Fibroblast of peridontal ligament (primary cell): ENCODE results near the gene ORM1.

ENCODE experiments used
- DNase-seq: peaks from one replicate; pipeline ENCODE4 v3.0.0-alpha.2; 2010; ENCODE audit errors: extremely low read depth

ORM1 gene

DNA sequence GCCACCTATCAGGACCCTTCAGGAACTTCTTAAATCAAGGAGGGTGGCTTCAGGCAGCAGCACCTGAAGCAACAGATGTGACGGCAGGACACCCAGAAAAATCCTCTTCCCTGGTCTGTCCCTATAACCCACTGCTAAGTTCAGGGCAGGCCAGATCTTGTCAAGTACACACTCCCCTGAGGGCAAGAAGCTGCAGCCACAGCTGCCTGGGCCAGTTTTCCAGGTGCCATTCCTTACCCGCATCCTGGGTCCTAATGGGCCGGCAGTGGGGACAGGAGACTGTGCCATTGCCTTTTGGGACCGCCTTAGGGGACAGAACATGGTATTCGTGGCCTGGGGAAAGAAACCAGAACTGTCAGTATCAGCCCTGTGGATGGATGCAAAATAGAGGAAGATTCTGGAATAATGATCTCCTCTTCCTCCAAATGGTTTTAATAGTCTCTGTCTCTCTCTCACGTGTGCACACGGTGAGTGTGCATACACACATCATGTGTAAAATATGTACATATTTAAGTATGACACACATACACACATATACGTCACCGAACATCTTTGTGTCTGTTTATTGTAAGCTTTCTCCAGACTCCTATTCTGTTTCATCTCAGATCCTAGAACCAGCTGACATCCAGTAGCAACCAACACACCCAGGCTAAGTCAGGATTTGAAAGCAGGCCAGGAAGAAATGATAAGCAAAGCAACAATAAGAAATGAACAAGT is 20.7 kb downstream of the ORM1 start:
- peak; percentile 32 for DNase-seq

DNA sequence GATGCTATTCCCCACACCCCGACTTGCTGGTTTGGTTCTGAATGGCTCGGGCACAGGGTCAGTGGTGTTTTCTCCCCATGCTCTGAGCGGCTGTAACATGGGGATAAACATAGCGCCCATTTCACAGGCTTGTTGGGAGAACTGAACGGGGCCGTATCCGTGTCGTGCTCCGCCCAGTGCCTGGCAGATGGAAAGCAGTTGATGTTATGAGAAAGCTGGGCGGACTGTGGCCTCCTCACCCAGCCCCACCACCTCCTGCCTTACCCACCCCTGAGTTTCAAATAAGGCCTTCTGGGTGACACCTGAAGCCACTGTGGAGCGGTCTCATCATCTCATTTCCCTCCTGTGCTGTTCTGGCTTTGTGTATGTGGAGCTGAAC is 21.3 kb downstream of the ORM1 start:
- DNase-seq: no peak

DNA sequence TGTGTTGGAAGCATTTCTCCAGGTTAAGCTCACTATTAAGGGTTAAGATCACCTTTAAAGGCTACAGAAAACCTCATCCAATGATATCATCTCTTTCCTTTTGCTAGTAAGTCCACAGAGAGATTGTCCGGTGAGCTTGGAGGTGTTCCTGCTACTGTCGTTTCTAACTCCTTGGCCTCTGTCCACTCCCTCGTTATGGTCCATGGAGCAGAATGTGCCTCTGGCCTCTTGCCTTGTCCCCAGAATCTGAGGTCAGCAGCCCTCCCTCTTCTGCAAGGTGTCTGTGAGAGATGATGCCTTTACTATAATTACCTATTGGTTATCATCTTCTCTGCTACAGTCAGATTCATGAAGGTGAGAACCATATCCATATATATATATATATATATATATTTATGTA is 21.8 kb downstream of the ORM1 start:
- DNase-seq: no peak

DNA sequence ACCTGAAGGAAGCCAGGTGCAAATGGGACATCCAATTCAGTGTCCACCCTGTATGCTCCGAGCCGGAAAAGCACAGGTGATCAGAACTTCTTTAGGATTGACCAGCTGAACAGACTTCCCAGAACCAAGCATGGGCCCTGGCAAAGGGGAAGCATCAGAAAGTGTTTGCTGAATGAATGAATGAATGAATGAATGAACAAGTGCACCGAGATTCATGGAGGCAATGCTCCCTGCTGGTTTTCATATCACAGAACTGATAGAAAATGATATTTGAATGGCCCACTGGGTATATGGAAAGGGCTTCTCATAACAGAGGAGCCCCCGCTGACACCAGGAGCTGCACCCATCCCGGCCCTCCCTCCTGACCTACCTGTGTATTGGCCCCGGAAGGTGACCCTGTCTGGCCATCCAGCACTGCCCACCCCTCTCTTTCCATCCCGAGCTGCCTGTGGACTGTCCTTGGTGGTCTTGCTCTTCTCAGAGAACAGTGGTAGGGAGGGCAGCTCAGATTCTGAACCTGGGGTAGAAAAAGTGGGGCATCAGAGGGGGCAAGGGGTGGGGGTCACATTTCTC is 22.7 kb downstream of the ORM1 start:
- DNase-seq: no peak

DNA sequence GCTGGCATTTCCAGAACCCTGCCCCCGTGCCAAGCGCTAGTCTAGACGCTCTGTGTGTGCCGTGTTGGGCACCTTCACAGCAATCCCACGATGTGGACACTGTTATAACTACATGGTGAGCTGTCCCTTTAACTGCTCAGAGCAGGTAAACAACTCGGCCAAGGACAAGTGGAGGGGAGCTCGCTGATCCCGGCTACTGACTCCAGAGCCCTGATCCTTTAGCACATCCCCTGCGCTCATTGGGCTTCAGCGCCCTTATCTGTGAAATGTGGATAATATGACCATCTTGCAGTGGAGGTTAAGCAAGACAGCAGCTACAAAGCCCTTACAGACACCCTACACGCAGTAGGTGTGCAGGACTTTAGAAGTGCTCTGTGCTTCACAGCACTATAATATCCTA is 23.2 kb downstream of the ORM1 start:
- DNase-seq: no peak

DNA sequence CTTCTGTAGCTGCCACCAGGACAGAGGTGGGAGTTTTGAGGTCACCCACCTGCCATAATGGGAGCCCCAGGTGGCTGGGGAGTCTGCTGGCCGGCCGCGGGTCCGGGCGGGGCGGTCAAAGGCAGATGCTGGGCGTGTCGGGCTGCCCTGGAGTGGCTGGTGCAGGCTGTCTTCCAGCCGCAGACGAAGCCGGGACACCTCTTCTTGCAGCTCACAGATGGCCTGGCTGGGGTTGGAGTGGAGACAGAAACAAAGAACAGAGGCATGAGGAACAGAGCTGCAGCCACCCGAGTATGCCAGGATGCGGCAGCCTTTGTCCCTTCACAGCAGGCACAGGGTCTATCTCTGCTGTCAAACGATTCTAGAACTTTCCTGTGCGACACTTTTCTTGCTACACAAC is 24.8 kb downstream of the ORM1 start:
- no peak for DNase-seq

DNA sequence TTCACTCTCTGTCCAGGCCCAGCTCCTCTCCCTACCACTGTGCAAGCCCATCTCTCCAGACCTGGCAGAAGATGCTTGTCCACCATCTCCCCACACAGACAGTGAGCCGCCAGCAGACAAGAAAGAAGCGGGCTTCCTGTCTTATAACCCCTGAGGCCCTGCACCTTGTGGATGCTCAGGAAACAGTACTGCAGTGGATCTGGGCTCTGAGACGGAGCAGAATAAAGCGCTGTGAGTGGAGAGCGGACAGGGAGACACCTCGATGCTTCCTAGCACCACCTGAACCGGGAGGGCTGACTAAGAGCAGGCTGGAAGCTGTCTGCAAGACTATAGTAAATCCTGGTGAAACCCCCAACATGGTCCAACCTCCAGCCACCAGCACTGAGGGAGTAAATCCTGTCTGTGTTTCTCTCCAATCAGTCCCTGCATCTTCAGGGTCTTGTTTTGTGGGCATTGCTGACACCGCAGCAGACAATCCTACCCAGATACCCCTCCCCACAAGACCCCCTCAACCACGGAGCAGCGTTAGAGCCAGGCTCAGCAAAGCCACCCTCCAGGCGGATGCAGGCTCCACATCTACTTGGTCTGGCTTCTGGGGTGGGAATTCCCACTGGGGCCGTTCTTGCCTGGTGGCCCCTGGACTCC is 25.5 kb downstream of the ORM1 start:
- no peak for DNase-seq

DNA sequence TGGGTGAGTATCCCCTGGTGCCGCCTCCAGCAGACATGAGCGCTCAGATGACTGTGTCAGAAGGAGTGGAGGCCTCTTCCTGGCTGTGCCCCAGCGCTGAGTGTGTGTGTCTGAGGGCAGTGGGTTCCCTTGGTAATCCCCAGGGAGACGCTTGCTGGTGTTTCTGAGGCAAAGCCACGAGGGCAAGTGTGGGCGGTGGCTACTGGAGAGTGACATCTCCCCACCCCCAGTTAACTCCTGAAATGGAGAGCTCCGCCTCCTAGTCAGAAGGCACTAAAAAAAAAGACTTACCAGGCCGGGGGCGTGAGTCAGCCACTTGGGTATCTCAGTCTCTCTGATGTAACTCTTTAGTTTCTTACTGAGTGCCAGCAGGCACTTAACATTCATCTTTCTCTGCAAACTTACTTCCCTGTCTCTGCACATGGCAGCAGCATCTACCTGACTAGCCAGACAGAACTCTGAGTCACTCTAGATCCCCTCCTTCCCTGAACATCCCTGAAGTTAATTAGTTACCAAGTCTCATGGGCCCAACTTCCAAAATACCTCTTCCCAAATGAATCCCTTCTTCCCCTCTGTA is 26.1 kb downstream of the ORM1 start:
- DNase-seq: peak; percentile 96

DNA sequence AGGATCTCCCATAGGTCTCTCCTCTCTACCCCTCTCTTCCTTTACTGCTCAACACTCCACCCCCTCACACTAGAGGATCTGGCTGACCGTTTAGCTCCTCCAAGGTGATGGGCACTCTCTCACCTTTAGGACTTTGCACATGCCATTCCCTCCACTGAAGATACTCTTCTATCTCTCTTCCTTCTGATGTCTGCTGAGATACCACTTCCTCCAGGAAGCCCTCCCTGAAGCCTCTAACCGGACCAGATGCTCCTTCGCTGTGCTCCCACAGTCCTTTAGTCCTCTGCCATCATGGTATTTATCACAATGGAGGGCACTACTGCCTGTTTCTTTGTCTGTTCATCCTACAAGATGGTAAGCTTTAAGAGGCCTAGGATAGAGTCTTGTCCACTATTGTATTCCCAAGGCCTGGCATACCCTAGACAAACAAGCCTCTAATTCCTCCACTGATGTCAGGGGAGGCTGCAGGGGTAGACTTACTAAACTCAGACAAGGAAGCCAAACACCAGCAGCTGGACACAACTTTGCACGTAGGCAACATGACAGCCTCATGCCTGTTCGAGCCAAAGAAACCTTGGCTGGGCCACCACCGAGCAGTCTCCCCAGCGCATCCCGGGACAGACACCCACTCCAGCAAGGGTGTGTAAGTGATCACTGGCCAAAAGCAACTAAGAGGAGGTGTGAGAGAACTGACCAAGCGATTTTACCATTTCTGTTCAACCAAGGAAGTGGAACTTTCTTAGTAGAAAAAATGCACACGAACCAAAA is 27.0 kb downstream of the ORM1 start:
- no peak for DNase-seq

DNA sequence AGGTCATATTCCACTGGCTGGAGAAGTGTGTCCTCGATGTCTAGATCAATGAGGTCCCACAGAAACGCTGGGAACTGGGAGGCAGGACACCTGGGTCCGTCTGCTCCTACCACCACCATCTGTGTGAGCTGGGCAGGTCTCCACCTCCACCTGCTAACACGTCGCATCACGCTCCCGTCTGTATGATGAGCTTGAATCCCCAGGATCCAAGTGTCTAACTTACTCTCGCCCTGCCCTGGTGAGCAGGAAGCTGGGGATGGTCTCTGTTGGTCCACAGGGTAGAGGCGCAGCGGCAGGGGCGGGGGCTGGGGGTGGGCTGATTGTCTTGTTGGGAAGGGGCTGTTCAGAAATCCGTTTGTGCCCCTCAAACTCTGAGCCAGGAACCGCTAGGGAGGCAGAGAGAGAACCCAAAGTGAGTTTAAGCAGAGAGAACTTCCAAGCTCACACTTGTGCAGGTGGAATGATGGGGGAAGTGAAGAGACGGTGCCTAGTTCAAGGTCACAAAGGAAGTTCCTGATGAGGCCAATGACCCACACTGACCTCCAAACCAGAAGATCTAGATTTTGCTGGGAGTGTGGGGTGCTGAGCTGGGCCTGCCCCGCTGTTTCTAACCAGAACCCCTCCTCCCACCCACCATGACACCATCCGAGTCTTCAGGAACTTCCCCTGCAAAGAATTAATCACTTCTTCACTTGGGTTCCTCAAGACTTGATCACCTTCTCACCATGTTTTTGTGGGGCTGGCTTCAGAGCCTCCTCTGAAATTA is 27.9 kb downstream of the ORM1 start:
- DNase-seq: no peak

DNA sequence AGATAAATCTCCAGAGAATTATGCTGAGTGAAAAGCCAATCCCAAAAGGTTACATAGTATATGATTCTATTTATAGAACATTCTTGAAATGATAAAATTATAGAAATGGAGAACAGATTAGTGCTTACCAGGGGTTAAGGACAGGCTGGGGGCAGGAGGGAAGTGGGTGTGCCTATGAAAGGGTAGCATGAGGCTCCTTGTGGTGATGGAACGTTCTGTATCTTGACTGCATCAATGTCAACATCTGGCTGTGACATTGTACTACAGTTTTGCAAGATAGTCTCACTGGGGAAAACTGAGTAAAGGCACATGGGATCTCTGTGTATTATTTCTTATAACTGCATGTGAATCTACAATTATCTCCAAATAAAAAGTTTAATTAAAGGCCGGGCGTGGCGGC is 29.0 kb downstream of the ORM1 start:
- DNase-seq: no peak

DNA sequence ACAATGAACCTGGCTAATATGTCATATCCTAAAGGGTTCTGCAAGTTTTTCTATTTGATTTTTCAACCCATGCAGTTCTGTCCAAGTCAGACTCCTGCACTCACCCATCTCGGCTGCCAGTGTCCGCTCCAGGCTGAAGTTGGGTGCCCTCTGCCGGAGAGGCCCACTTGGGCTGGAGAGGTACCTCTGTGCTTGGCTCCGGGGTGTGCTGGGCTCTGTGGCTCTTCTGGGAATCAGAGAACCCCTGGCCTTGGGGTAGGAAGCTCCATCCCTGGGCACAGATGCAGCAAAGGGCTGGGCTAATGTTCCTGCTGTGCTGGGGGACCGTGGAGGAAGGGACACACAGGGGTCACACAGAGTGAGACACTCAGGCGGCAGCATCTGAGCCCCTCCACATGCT is 32.9 kb downstream of the ORM1 start:
- no peak for DNase-seq

DNA sequence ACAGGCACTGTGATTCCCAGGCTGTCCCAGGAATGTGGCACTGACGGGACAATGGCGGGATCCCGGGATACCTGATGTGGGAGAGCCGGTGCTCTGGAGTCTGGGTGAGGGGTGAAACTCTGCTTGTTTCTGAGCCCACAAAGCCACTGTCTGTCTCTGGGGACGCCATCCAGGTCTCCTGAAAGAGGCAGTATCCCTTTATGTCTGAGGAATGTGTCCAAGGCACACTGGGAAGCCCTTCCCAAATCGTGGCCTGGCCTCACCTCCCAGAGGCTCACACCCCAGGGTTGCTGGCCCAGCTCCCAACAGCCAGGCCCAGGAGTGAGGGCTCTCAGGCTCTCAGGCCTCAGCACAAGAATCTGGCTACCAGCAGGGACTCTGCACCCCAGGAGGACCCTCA is 33.9 kb downstream of the ORM1 start:
- DNase-seq: no peak

DNA sequence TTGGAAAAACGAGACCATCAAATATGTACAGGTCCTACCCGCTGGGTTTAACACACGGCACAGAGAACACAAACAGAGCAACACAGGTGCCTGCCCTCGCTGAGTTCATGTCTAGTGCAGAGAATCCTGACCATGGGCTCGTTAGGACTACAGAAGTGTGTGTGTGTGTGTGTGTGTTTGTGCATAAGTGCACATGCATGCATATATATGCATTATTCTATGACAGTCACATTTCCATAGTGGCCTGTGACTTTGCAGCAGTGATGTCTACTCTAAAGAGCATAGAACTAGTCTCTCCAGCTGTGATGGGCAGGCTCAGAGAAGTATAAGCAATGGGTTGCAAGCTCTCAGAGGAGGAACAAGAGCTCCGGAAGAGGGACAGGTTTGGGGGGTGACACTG is 34.5 kb downstream of the ORM1 start:
- no peak for DNase-seq

DNA sequence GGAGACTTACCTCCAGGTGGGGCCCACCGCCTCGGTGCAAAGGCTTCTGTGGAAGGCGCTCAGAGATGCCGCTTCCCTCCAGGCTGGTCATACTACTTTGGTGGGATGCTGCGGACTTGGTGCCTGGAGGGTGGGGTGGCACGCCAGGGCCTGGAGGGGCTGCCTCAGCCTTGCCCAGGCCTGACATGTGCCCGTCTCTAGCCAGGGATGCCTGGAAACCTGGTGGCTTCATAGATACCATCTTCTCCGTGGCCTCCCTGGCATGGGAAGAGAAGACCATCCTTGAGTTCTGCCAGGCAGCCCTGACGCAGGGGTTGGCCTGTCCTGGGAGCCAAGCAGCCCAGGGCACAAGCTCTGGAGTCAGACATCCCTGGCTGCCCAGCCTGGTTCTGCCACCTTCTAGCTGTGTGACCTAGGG is 35.0 kb downstream of the ORM1 start:
- no peak for DNase-seq

DNA sequence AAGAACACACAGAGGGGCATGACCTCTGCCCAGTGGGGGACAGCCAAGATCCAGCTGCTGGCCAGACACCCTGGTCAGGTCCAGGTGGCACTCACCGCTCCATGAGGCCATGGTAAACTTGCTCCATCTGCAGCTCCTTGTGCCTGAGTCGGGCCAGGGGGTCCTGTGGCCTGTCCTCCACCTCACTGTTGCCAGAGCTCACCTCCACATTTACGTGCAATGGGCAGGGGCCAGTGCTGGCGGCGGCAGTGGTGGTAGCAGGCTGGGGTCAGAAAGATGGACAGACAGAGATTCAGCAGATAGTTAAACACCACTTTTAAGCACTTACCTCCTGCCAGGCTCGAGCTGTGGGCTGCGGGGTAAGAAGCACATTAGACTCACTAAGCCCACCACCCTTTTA is 36.9 kb downstream of the ORM1 start:
- no peak for DNase-seq

DNA sequence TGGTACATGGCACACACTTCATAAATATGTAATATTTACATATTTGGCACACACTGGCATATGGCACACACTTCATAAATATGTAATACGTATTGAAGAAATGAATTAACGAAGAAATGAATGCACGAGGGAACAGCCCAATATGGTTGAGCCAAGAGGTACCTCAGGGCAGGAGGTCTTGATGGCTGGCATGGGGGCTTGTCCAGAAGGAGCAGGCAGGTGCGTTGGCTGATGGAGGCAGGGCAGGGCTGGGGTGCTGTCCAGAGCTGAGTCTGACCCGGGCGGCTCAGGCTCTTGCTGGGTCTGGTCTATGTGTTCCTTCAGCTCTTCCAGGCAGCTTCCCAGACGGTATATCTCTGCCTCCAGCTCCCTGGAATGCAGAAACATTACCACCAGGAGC is 38.6 kb downstream of the ORM1 start:
- DNase-seq: no peak

DNA sequence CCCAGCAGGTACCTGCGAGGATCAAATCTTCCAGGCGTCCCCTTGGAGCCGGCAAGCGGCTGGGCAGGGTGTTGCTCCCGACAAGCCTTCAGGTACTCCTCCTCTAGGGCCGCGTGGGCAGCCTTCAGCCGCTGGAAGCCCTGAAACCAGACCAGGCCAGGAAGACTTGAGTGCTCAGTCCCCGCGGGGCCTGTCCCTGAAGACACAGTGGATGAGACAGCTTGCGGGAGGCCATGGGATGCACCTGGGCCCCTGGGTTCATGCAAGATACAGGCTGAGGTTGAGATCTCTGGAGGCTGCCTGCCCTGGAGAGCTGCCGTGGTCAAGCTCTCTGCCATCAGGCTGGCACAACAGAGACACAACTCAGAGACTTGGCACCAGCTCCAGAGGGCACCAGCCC is 39.5 kb downstream of the ORM1 start:
- DNase-seq: no peak

DNA sequence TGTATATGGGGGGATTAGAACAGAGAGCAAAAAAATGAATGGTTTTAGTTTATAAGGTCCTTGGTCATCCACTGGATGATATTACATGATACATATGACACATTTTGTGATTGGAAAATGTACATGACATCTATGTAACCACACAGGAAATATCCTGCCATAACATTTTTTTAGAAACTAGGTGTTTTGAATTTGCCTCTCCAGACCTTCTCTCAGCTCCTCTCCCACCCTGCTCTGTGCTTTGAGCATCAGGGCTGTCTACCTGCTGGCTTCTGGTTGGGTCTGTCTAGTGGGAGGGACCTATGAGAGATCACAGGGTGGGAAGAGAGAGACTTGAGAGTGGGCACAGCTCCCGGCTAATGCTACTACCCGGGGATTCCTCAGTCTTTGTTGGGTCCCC is 40.5 kb downstream of the ORM1 start:
- DNase-seq: no peak

DNA sequence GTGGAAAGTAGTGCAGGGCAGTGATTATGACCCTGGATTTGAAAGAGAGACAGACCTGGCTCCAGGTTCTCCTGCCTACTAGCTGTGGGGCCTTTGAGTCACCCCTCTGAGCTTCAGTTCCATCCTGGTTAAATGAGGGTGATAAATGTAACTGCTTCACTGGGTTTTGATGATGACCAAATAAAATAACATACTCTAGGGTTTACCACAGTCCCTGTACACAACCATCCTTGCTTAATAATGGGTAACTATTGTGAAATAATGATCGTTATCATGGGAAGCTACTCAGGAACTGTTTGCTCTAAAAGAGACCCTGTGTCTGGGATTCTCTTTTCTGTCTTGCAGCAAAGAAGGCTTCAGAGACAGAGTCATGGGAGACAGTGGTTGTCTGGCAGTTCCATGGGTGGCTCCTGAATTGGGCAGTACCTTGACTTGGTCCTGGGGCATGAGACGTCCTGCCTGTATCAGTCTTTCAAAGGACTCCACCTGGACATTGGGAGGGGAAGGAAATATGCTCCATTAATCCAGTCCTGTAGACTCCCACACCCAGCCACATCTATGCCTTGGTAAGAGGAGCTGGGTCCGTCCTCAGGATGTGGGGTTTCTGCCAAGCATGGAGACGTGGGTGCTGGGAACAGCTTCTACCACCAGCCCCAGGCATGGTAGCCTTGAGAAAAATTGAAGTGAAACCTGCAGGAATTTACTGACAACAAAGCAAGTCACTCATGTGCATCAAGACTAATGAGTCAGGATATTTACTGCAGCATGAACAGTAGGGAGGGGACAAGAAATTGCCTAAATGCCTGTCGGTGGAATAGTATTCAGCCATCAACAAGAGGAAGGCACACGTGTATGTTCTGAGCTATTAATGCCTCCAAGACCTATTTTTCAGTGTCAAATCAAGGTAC is 41.5 kb downstream of the ORM1 start:
- peak; percentile 78 for DNase-seq

DNA sequence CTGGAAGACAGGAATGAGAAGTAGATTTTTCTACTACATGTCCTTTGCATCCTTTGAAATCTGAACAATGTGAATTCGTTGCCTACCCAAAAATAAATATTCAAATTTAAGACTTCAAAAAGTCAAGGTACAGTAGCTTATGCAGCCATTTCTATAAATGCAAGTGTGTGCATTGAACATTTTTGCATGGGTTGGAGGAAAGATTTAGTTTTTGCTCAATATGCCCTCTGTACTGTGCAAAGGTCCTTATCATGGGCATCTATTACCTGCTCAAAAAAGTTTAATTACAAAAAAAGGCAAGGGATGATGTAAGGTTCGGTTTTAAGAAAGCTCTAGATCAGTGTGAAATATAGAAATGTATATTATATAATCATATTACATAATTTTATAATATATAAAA is 42.3 kb downstream of the ORM1 start:
- no peak for DNase-seq
